Middle frontal gyrus (tissue), 1 donor: ENCODE results near the gene METTL21C.

ENCODE experiments used
- DNase-seq: peaks from one replicate; pipeline ENCODE4 v3.0.0-alpha.2; 2015; ENCODE audit warnings: low spot score; ENCODE audit errors: extremely low spot score

METTL21C gene

GRCh38 chr13:102667023-102667422, 27.8 kb downstream of the METTL21C start:
- DNase-seq = no peak

GRCh38 chr13:102659168-102659713, 35.6 kb downstream of the METTL21C start:
- DNase-seq = no peak

GRCh38 chr13:102658660-102659059, 36.2 kb downstream of the METTL21C start:
- no peak for DNase-seq

GRCh38 chr13:102657630-102658029, 37.2 kb downstream of the METTL21C start:
- no peak for DNase-seq

GRCh38 chr13:102654756-102655155, 40.1 kb downstream of the METTL21C start:
- no peak for DNase-seq

- DNase-seq = no peak
These were observed 43.0 kb downstream of the METTL21C start for GRCh38 chr13:102651892-102652291.

- no peak for DNase-seq
These were observed 43.5 kb downstream of the METTL21C start for GRCh38 chr13:102651392-102651791.

- DNase-seq = no peak
These were observed 44.4 kb downstream of the METTL21C start for GRCh38 chr13:102650444-102650843.

- DNase-seq = no peak
These were observed 46.8 kb downstream of the METTL21C start for GRCh38 chr13:102648046-102648445.

GRCh38 chr13:102645701-102646100, 49.1 kb downstream of the METTL21C start:
- DNase-seq = no peak

- no peak for DNase-seq
These were observed 51.2 kb downstream of the METTL21C start for GRCh38 chr13:102643656-102644055.

GRCh38 chr13:102642475-102642874, 52.4 kb downstream of the METTL21C start:
- DNase-seq = no peak

- no peak for DNase-seq
These were observed 52.8 kb downstream of the METTL21C start for GRCh38 chr13:102642029-102642428.

- no peak for DNase-seq
These were observed 56.1 kb downstream of the METTL21C start for GRCh38 chr13:102638741-102639140.
